GM12801 (cell line): ENCODE results near the gene MGAM2.

ENCODE experiments used
- TF ChIP-seq, protein P1 (sequence below): IDR thresholded peaks from one replicate; pipeline ENCODE4 v1.5.1; 2011; ENCODE audit warnings: control low read depth; ENCODE audit not compliant: insufficient read length; ENCODE audit errors: extremely low read depth

The MGAM2 gene

DNA sequence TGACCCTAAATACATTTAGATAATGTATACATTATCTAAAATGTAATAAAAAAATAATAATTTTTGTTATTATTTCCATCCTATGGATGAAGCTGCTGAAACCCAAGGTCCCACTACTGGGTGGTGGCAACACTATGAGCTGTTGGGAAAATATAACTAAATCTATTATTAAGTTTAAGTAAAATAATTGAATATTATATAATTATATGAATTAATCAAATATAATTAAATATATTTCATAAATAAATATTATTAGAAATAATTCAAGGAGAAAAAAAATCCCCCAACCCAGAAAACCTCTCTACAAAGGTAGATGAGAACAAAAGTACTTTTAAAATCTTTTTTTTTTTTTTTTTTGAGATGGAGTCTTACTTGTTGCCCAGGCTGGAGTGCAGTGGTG lies 138.4 kb downstream of the MGAM2 start:
- TF ChIP-seq, protein P1, sequence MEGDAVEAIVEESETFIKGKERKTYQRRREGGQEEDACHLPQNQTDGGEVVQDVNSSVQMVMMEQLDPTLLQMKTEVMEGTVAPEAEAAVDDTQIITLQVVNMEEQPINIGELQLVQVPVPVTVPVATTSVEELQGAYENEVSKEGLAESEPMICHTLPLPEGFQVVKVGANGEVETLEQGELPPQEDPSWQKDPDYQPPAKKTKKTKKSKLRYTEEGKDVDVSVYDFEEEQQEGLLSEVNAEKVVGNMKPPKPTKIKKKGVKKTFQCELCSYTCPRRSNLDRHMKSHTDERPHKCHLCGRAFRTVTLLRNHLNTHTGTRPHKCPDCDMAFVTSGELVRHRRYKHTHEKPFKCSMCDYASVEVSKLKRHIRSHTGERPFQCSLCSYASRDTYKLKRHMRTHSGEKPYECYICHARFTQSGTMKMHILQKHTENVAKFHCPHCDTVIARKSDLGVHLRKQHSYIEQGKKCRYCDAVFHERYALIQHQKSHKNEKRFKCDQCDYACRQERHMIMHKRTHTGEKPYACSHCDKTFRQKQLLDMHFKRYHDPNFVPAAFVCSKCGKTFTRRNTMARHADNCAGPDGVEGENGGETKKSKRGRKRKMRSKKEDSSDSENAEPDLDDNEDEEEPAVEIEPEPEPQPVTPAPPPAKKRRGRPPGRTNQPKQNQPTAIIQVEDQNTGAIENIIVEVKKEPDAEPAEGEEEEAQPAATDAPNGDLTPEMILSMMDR: no peak

DNA sequence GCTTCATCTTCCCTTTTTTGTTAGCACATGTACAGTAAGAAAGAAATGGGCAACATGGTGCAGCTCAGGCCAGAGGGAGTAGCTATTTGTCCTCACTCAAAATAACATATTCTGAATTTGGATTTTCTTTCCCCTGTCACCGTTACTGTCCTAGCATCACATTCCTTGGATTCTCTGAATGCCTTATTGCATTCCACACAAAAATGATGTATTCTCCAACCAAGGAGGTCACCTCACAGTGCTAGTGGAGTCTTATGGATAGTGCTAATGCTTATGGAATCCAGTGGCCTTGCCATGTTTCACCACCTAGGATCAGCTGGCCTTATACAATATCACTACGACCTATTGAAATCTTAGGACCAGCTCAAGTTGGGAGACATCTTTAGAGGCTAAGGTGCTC lies 139.2 kb downstream of the MGAM2 start:
- TF ChIP-seq, protein P1: no peak

GRCh38 chr7:142257958-142258357 lies 146.4 kb downstream of the MGAM2 start, which contains the start of gene PRSS58:
PRSS58 (minus strand) TSS chr7:142258058; CDS start chr7:142257707, 351 bp downstream.
- TF ChIP-seq, protein P1: no peak

DNA sequence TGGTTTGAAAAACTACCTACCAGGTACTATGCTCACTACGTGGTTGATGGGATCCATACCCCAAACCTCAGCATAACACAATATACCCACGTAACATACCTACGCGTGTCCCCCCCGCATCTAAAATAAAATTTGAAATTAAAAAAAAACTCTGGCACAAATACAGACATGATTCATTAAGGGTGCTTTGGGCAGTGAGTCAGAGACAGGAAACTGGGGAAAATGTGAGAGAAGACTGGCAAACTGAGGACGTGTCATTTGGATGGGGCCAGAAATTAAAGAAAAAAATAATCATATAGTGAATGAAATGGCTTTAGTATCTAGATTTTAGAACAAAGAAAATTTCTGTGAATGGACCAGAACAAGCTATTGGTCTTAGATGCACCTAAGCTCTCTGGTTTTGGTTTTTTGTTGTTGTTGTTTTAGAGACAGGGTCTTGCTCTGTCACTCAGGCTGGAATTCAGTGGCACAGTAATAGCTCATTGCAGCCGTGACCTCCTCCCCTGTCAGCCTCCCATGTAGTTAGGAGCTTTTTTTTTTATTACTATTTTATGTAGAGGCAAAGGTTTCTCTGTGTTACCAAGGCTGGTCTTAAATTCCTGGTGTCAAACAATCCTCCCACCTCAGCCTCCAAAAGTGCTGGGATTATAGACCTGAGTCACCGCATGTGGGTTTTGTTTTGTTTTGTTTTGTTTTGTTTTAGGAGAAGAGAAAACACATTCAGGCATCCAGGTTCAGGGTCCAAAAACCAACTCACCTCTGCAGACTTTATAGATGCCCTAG lies 152.3 kb downstream of the MGAM2 start:
- TF ChIP-seq, protein P1: no peak
